SW 1271 (cell line): ENCODE results near the gene LIPH.
"Not testable (repeated sequence)": the region's sequence is repeated elsewhere in the genome, so short reads cannot be mapped to it uniquely, and the experiment has no call there.

ENCODE experiments used
- DNase-seq, 2 experiments: peaks; one replicate each; lab custom pipeline; 2025; lab: John Stamatoyannopoulos, UW

Gene LIPH

DNA sequence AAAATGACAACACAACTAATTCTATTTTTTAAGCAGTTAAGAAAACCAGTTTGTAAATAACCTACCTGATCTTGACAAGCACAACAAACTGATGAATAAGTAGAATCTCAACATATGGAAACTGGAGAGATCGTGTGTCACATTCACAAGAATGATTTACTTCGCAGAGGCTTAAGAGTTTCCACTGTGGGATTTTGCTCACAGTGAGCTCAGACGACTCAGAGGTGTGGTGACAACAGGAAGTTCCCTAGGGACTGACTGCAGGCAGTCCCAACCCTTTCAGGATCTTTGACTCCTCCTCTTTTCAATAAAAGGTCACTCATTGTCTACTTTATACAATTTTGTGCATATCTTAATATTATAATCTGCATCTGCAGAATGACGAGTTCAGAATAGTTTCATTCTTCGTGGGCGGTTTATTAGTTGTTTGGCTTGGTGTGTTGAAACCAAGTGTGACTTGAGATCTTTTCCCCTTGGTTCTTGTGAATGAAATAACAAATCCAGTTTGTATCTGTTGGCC, at the start of gene LIPH:
Gene LIPH (minus strand): TSS at position 231 of the 520 bp plus-strand sequence. CDS start 117 bp downstream, at position 114.
- peak; percentile 75 to 90 for DNase-seq

DNA sequence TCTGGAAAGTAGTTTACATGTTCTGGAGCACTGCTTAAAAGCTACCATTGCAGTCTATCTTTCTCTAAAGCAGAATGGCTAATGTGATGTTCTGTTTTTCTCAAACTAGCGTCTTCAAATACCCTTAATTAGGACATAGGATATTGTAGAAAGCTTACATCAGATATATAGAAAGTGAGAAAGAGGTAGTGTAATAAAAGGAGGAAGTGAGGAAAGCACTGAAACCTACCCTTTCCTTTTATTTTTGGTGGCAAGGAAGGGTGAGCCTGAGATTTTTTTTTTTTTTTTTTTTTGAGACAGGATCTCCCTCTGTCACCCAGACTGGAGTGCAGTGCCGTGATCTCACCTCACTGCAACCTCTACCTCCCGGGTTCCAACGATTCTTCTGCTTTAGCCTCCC, 43.1 kb upstream of the LIPH start:
- no peak for DNase-seq

DNA sequence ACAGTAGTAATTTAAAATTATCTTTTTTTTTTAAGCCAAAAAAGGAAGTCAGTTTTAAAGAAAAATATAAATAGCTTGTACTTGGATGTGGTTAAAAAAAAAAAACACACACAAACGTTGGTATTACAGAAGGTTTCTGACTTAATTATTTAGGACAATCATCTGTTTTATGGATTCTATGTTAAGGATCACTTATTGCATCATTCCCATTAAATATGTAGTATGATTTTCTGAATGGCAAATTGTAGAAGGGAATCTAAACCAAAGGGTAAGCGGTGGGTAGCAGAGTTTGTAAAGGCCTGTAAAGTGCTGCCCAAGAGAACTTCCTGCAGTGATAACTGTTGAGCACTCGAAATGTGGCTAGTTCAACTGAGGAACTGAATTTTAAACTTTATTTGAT, 41.7 kb upstream of the LIPH start:
- DNase-seq = no peak

DNA sequence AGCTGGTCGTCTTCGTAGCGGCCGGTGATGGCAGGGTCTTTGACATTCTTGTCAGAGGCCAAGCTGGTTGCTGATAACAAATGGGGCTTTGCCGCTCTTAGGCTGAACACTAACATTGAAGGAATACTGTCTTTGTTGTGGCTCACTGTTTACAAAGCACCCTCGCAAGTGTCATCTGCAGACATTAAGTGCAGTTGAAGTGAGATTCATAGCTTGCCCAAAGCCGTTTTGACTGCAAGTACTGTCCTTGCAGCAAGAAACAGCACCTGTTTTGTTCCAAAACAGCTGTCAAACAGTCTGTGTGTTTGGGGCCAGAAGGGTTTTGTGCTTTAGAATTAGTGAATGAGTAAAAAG, 34.3 kb upstream of the LIPH start:
- no peak for DNase-seq

DNA sequence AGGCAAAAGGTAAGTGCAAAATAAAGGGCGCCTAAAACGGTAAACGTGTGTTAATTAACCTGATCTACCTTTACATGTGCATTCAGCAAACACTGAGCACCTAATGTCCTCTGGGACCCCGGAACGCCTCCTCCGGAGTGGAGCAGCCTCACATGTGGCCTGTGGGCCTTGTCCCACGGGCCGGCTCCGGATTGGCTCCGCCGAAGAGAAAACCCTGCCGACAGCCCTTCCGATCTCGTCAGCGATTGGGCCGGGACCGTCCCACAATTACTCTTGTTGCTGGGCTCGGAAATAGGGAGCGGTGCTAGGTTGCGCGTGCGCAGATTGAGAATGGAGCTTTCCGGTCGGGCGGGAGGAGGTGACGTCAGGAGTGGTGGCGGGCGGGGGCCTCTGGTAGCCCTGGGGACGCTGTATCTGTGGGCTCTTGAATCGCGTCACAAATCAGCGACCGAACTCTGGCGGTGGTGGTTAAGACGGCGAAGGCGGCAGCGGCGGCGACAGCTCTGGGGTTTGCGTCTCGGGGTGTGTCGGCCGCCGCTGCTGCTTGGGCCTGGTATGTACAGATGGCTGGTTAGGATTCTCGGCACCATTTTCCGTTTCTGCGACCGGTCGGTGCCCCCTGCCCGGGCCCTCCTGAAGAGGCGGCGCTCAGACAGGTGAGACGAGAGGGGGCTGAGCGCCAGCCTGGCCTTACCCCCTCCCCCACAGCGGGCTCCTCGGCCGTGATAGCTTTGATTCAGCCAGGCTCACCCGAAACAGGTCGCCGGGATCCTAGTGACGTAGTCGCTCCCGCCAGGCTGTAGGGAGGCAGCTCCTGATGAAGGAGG, 33.7 kb upstream of the LIPH start, which contains the start of gene SENP2:
Gene SENP2 (plus strand): TSS at position 437 of the 827 bp plus-strand sequence. CDS start 119 bp downstream, at position 556.
- peak; percentile 98 to 99 for DNase-seq

DNA sequence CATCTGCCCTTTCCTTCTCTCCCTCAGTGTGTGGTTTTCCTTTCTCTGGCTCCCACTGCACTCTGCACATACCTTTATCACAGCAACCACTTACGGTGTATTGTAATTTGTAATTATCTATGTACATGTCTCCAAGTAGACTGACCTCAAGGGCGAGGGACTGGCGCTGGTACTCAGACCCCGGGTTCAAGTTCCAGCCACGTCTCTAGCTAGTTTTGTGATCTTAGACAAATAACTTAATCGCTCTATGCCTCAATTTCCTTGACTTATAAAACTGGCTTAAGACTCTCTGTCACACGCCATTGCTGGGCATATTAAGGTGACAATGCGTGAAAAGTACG, 33.1 kb upstream of the LIPH start:
- no peak for DNase-seq

DNA sequence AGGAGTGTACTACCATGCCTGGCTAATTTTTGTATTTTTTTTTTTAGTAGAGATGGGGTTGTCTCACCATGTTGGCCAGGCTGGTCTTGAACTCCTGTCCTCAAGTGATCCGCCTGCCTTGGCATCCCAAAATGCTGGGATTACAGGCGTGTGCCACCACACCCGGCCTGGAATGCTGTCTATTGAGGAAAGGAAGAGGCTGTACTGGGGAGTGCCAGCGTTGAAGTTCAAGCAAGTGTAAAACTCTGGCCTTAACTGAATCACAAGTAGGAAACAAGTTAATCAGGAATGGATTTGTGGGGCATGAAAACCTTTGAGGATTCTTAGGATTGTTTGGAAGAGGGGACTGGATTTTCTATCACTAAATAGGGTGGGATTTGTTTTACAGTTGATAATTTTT, 32.3 kb upstream of the LIPH start:
- DNase-seq = no peak

DNA sequence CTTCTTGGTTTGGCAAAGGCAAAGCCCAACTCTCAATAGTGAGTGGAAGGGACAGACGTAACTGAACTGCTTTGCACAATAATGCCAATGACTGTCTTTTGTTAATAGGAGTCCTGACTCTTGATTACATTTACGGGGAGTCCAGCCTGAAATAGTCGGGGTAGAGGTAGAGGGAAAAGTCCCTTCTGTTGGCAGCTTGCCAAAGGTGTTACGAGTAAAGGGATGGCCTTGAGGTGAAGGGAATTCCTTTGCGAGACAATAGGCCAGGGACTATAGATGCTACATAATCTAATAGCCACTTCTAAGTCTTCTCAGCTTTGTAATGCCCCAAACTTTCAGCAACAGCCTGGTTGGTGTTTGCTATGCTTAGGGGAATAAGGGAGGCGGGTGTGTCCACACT, 31.5 kb upstream of the LIPH start:
- no peak for DNase-seq

DNA sequence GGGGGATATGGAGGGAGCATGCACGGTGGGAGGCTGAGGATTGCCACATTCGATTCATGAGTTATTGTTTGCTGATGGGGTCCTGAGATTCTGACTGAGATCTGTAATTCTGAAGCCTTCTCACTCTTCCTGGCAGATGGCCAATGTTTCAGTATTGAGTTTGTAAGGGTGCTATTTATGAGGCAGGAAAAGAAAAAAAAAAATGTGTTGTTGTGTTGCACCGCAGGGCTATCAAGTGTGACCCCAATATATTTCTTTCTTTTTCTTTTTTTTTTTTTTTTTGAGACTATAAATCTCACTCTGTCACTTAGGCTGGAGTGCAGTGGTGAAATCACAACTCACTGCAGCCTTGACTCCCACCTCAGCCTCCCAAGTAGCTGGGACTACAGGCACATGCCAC, 30.5 kb upstream of the LIPH start:
- no peak for DNase-seq

DNA sequence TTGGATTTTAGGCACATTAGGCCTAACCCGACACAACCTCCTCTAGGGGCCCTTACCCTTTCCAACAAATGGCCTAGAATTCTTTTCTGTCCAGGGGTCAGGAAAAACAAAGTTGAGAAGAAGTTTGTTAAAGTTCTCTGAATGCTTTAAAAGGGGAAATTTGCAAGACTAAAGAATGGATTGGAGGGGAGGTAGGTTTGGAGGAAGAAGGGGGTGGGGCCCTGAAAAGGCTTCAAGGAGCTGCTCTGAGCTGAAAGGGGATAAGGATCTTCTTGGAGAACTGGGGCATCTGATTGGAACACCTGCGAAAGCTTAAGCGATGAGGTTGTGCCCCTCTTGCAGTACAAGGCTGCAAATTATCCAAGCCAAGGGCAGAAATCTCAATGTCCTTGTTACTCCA, 29.8 kb upstream of the LIPH start:
- no peak for DNase-seq

DNA sequence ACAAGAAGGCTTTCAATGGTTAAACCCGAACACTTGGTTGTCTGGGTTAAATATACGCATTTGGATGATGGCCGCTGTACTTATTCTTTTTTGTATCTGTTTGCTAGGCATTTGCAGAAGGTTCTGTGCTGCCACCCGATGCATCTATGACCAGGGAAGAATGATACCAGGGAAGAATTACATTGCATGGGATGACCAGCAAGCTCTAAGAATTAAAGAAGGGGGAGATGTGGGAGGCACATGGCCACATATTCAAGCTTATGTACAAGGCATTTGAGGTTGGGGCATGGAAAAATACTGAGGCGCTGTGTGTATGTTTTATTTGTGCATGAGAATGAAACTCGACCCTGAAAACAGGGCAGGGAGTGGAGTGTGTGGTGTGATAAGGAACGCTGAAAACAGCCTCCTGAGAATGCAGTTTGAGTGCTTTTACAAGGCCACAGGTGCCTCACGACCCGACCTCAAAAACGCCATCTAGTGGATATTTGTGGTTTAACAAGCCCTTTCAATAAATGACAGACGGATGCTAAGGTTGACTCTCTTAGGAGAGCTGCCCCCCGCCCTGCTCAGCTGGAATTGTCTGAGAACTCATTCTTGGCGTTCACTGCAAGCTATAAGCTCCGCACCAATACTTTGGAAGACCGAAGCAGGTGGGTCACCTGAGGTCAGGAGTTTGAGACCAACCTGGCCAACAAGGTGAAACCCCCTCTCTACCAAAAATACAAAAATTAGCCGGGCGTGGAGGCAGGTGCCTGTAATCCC, 22.9 kb upstream of the LIPH start:
- peak; percentile 17 to 49 for DNase-seq

DNA sequence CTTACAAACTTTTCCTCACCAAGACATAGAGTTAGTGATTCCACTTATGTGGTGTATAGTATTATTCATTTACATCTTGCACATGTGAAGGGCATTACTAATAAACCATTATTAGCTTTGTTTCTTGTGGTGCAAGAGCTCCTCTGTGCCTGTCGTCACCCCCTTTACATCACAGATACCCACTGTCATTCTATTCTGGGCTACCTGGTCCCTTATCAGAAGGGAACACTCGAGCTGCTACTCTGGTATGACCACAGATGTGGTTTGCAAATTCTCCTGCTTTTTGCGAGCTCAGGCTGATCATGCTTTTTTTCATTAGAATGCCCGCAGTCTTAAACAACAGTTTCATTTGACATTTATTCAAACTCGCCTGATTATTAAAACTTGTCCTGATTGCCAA, 19.8 kb upstream of the LIPH start:
- no peak for DNase-seq

DNA sequence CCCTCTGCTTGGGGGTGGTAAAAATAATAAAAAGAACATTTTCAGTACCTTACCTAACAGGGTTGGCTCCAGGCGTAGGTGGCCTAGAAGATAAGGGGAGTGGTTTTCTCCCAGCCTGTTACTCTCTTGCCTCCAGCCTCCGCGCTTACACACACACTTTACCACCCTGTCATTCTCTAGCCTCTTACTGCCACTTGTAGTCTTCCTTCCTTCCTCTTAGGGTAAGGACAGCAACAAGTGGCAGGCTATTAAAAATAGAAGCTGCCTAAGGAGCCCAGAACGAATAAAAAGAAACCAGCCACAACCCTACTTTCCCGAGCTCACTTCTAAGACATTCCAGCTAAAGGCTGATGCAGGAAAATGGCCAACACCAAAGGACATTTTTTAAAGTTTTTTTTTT, 9.6 kb upstream of the LIPH start:
- DNase-seq = no peak

DNA sequence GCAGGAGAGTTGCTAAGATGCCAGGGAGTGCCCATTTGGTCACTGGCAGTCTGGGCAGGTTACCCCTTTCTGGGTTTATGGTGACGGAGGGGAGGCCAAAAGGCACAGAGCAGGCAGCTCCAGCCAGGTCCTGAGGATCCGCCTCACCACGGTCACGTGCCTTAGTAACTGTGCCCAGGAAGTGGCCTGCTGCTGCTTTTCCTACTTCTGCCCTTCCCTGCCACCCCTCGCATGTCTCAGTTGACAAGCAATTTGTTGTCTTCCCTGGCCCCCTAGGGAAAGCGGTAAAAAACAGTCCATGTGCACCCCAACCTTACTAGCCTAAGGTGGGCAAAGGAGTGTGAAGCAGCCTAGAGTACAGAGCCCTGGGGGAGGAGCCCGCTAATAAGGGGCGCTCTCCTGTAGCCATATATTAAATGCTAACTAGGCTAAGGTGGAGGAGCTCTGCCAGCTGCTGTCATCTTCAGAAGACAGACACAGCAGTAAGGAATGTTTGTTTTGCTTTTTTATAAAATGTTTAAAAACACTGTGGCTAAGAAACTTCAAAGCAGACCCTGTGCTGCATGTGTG, 9.1 kb upstream of the LIPH start:
- DNase-seq = no peak

DNA sequence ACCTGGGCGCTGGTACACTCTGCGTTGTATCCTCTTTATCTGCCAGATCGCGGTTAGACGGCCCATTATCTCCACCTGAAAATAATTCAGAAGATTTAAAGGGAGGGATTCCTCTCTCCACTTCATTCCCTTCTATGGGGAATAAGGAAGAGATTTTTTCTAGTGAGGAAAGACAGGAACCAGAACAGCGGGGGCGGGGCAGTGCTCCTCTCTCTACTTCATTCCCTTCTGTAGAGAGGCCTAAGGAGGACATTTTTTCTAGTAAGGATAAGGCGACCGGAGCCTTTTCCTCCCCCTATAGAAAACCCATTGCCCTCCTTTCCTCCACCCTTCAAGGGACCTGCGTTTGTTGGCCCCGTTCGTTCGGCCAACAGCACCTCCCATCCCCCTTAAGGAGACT, 8.3 kb upstream of the LIPH start:
- no peak for DNase-seq

DNA sequence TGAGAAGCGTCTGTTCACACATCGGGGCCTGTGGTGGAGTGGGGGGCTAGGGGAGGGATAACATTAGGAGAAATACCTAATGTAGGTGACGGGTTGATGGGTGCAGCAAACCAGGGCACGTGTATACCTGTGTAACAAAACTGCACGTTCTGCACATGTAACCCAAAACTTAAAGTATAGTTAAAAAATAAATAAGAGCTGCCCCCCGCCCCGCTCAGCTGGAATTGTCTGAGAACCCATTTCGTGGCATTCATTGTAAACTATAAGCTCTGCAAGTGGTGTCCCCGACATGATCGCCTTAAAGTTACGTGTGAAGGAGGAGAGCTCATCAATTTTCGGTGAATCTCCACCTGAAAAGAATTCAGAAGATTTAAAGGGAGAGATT, 7.3 kb upstream of the LIPH start:
- DNase-seq = no peak

DNA sequence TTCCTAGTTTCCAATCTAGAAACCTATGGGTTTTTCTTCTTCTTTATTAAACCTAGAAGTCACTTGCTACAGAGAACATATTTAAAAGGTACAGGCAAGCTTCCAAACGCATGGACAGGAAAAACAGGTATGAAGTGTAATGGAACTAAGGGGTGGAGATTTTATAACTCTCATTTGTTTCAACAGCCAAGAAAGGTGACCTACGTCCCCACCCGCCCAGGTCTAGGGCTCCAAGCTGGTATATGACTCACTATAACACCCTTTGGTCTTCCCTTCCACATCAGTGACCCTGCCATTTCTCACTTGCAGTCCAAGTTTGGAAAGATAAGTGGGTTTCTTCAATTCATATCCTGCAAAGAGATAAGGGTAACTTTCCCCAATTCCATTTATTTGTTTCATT, 6.0 kb upstream of the LIPH start:
- DNase-seq = no peak

DNA sequence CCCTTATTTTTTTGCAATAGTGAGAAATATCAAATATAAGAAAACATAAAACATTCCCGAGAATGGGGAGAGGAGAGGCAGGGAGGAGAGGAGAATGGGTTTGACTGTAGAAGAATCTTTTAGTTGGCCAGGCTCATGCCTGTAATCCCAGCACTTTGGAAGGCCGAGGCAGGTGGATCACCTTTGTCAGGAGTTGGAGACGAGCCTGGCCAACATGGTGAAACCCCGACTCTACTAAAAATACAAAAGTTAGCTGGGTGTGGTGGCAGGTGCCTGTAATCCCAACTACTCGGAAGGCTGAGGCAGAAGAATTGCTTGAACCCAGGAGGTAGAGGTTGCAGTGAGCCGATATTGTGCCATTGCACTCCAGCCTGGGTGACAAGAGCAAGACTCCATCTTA, 4.3 kb upstream of the LIPH start:
- DNase-seq = not testable (repeated sequence)

DNA sequence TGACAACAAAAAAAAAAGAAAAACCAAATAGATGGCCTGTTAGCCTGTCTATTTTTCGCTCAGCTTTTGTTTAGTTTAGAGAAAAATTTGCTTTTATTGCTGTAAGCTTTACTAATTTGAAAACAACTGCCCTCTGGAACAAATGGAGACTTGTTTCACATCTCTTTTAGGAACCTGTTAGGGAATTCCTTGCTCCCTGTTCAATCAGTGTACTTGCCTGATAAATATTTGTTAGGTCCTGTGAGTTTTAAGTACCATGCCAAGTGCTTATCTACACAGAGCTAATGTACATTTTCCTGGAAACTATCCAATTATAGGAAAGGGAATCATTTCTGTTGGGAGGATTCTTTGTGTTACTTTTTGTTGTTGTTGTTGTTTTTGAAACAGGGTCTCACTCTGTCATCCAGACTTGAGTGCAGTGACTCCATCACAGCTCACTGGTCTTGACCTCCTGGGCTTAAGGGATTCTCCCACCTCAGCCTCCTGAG, 3.5 kb upstream of the LIPH start:
- DNase-seq = no peak

DNA sequence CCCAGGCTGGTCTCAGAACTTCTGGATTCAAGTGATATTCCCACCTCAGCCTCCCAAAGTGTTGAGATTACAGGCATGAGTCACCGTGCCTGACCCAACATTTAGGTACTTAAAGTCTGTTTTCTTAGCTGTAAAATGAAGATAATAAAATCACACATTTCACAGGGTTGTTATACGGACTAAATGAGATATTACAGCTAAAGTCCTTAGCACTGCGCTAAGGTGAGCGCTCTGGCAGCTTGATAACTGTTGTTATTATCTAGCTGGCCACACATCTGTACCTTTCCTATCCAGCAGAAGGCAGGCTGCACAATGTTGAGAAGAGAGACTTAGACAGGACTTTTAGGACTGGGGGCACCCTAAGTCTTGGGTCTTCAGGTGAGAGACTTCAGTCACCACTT, 2.7 kb upstream of the LIPH start:
- no peak for DNase-seq

DNA sequence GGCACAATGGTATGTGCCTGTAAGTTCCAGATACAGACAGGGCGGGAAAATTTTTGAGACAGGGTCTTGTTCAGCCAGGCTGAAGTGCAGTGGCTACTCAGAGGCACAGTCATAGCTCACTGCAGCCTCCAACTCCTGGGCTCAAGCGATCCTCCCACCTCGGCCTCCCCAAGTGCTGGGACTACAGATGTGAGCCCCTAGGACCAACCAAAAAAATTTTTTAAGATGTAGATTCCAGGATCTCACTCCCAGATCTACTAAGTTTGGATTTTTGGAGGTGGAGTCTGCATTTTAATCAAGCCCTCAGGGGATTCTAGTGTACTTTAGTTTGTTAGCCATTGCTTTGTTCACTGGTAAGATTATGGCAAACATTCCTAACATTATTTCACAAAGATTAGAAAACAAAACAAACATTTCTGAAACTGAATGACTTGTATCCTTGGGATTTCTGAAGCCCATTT, 2.7 kb downstream of the LIPH start:
- DNase-seq = peak in 1 of 2 experiments; percentile 62

DNA sequence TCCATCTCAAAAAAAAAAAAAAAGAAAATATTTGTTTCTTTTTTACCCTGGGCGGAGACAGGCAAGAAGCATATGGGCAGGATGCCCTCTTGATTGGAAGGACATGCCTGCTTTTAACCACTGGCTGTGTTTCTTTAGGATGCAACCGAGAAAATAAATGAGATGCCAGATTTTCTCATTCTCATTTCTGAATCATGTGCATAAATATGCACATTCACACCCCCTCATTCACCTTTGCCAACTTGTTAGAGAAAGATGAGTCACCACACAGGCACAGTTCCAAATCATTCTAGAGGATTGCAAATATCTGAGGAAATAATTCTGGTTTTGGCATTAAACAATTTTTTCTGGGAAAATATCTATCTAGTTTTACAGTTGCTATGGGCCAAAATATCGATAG, 3.3 kb downstream of the LIPH start:
- peak; percentile 82 to 95 for DNase-seq

DNA sequence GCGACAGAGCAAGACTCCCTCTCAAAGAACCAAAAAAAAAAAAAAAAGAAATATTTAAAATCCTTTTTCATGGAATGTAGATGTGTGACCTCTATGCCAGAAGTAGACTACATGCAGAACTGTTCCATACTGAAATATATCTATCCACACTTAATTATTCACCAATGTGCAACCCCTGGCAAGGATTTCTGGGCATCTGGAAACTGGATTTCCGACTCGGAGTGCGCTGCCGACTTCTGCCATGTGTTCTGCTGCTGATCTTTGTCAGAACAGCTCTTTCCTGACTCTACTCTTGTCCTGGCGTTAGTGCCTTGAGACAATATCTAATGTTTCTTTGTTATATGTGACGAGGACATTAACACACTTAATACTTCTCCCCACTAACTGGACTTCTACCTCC, 11.7 kb downstream of the LIPH start:
- no peak for DNase-seq
